Endothelial cell of umbilical vein (primary cell): Measurements from ENCODE around the gene CSNK1G3. TPM values are rescaled to one million over a fixed set of nuclear protein-coding genes. Genes with fewer than 3 reads are reported as not detected.

Experiments used
- BruUV-seq: library from RNA; stranded (reverse); fragments of 400-500 nt; replicated peaks from 2 replicates; lab custom pipeline; 2021; lab: Mats Ljungman, UMichigan
- CTCF ChIA-PET: fragments of 300-600, 350-600 bp; sonication (Branson Sonifier 250); formaldehyde crosslinking; loops from one replicate; lab custom pipeline; 2021; ENCODE audit warnings: antibody characterized with exemption, inconsistent platforms; lab: Charles Lee
- POLR2A ChIA-PET: fragments of 300-600, 350-600 bp; sonication (Branson Sonifier 250); formaldehyde crosslinking; loops from one replicate; lab custom pipeline; 2021; ENCODE audit warnings: antibody characterized with exemption, inconsistent platforms; lab: Charles Lee
- DNase-seq: peaks from one replicate; pipeline ENCODE4 v3.0.0-alpha.2; 2011; ENCODE audit warnings: low read depth, low spot score
- FAIRE-seq: peaks from 2 replicates; lab custom pipeline; 2011; peaks lifted over from hg19 to GRCh38; lab: Jason Lieb, UNC
- H2AFZ ChIP-seq: 2 replicates; pipeline ENCODE4 v1.6.0; 2012; ENCODE audit warnings: low read depth, low read length, control low read depth, inconsistent platforms
- H3K27ac ChIP-seq: 2 replicates; pipeline ENCODE4 v1.5.1; 2011; ENCODE audit warnings: low read depth, mild to moderate bottlenecking, control low read depth, low read length, moderate library complexity; ENCODE audit not compliant: insufficient read depth
- H3K27me3 ChIP-seq, 2 experiments: 2 replicates each; pipeline versions ENCODE4 v1.6.0 to v1.6.1; 2011; ENCODE audit warnings: low read length in 2 of 2, mixed read lengths in 1 of 2; ENCODE audit not compliant: control insufficient read depth in 2 of 2, insufficient read depth in 2 of 2
- H3K36me3 ChIP-seq, 2 experiments: 2 replicates in 1 of 2; 3 replicates in 1 of 2; pipeline ENCODE4 v1.5.1; 2011; ENCODE audit warnings: low read length in 2 of 2, mild to moderate bottlenecking in 1 of 2, moderate library complexity in 1 of 2; ENCODE audit not compliant: control insufficient read depth in 2 of 2, insufficient read depth in 2 of 2; ENCODE audit errors: extremely low read depth in 1 of 2
- H3K4me1 ChIP-seq: 3 replicates; pipeline ENCODE4 v1.5.1; 2011; ENCODE audit warnings: mild to moderate bottlenecking, low read length; ENCODE audit not compliant: control insufficient read depth, insufficient read depth; ENCODE audit errors: extremely low read depth
- H3K4me2 ChIP-seq: 2 replicates; pipeline ENCODE4 v1.6.1; 2011; ENCODE audit warnings: low read length, control low read depth, mixed read lengths; ENCODE audit not compliant: insufficient read depth
- H3K4me3 ChIP-seq, 3 experiments: fragments of 200-600 bp in 1 of 3; sonication (generic), shearing (Covaris generic) in 1 of 3; replicated peaks in 1 of 3; 2 replicates each; pipeline ENCODE4 v1.5.1; 2011 to 2016; ENCODE audit warnings: control low read depth in 3 of 3, low read length in 3 of 3, mild to moderate bottlenecking in 2 of 3, inconsistent platforms in 1 of 3, low read depth in 1 of 3, moderate library complexity in 1 of 3; ENCODE audit not compliant: insufficient read depth in 1 of 3
- H3K79me2 ChIP-seq: 2 replicates; pipeline ENCODE4 v1.6.0; 2012; ENCODE audit warnings: low read length, inconsistent platforms; ENCODE audit not compliant: control insufficient read depth, insufficient read depth
- H3K9ac ChIP-seq: replicated peaks from 2 replicates; pipeline ENCODE3; 2011; ENCODE audit warnings: low read length, control low read depth; ENCODE audit not compliant: insufficient read depth; ENCODE audit errors: extremely low read depth
- H3K9me1 ChIP-seq: replicated peaks from 3 replicates; pipeline ENCODE4 v1.6.0; 2011; ENCODE audit warnings: mild to moderate bottlenecking, low read length; ENCODE audit not compliant: control insufficient read depth, insufficient read depth; ENCODE audit errors: extremely low read depth
- H3K9me3 ChIP-seq: replicated peaks from 2 replicates; pipeline ENCODE4 v1.5.1; 2012; ENCODE audit warnings: low read length, inconsistent platforms; ENCODE audit not compliant: control insufficient read depth, insufficient read depth
- H4K20me1 ChIP-seq: replicated peaks from 2 replicates; pipeline ENCODE3; 2011; ENCODE audit warnings: mild to moderate bottlenecking, low read length; ENCODE audit not compliant: control insufficient read depth, insufficient read depth; ENCODE audit errors: extremely low read depth
- CTCF ChIP-seq, 2 donors: IDR thresholded peaks; 1 replicate in 1 of 2; 2 replicates in 1 of 2; pipeline ENCODE4 v1.5.1; 2011; ENCODE audit warnings: low read length in 2 of 2, mild to moderate bottlenecking in 2 of 2, moderate library complexity in 2 of 2, control low read depth in 1 of 2, inconsistent platforms in 1 of 2, low read depth in 1 of 2; ENCODE audit not compliant: insufficient read depth in 1 of 2; ENCODE audit errors: extremely low read depth in 1 of 2
- EZH2 ChIP-seq: IDR thresholded peaks from 2 replicates; pipeline ENCODE4 v1.6.1; 2012; ENCODE audit warnings: borderline replicate concordance, low read depth, mild to moderate bottlenecking, moderate library complexity, low read length, inconsistent platforms; ENCODE audit not compliant: severe bottlenecking
- FOS ChIP-seq: IDR thresholded peaks from 2 replicates; pipeline ENCODE4 v1.6.1; 2011; ENCODE audit warnings: mild to moderate bottlenecking, low read length, moderate library complexity, borderline replicate concordance; ENCODE audit not compliant: insufficient read depth
- GATA2 ChIP-seq: IDR thresholded peaks from 2 replicates; pipeline ENCODE4 v1.7.0; 2011; ENCODE audit warnings: low read depth, mild to moderate bottlenecking, moderate library complexity, mixed read lengths, low read length; ENCODE audit not compliant: insufficient read length, insufficient read depth
- JUN ChIP-seq: IDR thresholded peaks from 2 replicates; pipeline ENCODE4 v1.6.1; 2011; ENCODE audit warnings: borderline replicate concordance, low read depth; ENCODE audit not compliant: insufficient read length, insufficient read depth
- MAX ChIP-seq: IDR thresholded peaks from 2 replicates; pipeline ENCODE4 v1.6.1; 2011; ENCODE audit not compliant: insufficient read depth, insufficient read length
- MYC ChIP-seq: IDR thresholded peaks from one replicate; pipeline ENCODE4 v1.6.1; 2011; ENCODE audit warnings: mild to moderate bottlenecking, low read depth, low read length
- POLR2A ChIP-seq: IDR thresholded peaks from 2 replicates; pipeline ENCODE4 v1.6.1; 2012; ENCODE audit warnings: low read depth, mild to moderate bottlenecking, control low read depth, low read length
- POLR2AphosphoS5 ChIP-seq: IDR thresholded peaks from 2 replicates; pipeline ENCODE4 v1.6.1; 2012; ENCODE audit warnings: low read depth, mild to moderate bottlenecking, control low read depth, low read length, moderate library complexity; ENCODE audit not compliant: insufficient read depth
- dilution Hi-C: fragments of 300-500 bp; cut with MboI; formaldehyde crosslinking; loops from one replicate; pipeline ENCODE4 v1.15.0; 2019; ENCODE audit warnings: low sequenced_read_pairs; ENCODE audit not compliant: extremely low pct_ligation_motif_present
- intact Hi-C: fragments of 100-400 bp; cut with micrococcal nuclease; formaldehyde crosslinking; loops from one replicate; pipeline ENCODE4 v1.10.0; 2022
- polyA plus RNA-seq, 4 experiments: library from polyadenylated mRNA; depleted of rRNA in 3 of 4; stranded (reverse) in 3 of 4; unstranded in 1 of 4; fragments of >200 nt; gene quantifications; 2 replicates each; pipeline versions ENCODE4 v1.2.1 to v1.2.3, GENCODE V29; 2011 to 2012; ENCODE audit warnings: missing spikeins in 1 of 4
- total RNA-seq: library from RNA; stranded (reverse); gene quantifications from 2 replicates; pipeline ENCODE4 v1.2.3, GENCODE V29; 2021

CSNK1G3 gene
- total and polyA plus RNA-seq, 2 donors (not counting 3 experiments of a cell fraction or from before 2014, with no cell fraction given), result 10.4 to 35.9 TPM

GRCh38 chr5:123496892-123497291 lies 15.1 kb upstream of the CSNK1G3 start:
- Histone ChIP-seq H4K20me1 (no peaks in the 10 kb centered on the region), H3K9me1 (peaks cover 3% of the 10 kb centered on the region), H3K9ac (no peak overlapping the region), H3K4me3 (no peak overlapping the region), H3K79me2 (no peaks in the 10 kb centered on the region), H3K27ac (no peak overlapping the region), H3K36me3 (no peaks in the 10 kb centered on the region), H3K27me3 (peaks cover 2 to 4% of the 10 kb centered on the region in 2 experiments), H3K4me1 (no peaks in the 10 kb centered on the region), H3K4me2 (no peak overlapping the region), H3K9me3 (no peaks in the 10 kb centered on the region), H2AFZ (no peak overlapping the region)
- no TSS peak for BruUV-seq
- dilution Hi-C loops (no loop called here), intact Hi-C loops (no loop called here)
- TF ChIP-seq MYC (no peak), MAX (no peak), JUN (no peak), CTCF (IDR thresholded peaks at IDR 0.05; ENCODE audit: extremely low read depth in 1 of 2, insufficient read depth in 1 of 2, low read depth in 1 of 2, low read length in 2 of 2) (no peak), POLR2AphosphoS5 (no peak), GATA2 (no peak), FOS (no peak), EZH2 (no peak), POLR2A (no peak)
- ChIA-PET POLR2A (no interaction called here), CTCF (interaction anchor here (0.7 to 1.0 kb wide), 2 partner anchors 11 to 15 kb away, joined by 3 read pairs; no protein-coding TSS in a partner anchor)
- DNase-seq (no peak), FAIRE-seq (no peak)
